Measurements from ENCODE around the gene MRPS11.
"Not testable (repeated sequence)": the region's sequence is repeated elsewhere in the genome, so short reads cannot be mapped to it uniquely, and the experiment has no call there.

MRPS11 gene

DNA sequence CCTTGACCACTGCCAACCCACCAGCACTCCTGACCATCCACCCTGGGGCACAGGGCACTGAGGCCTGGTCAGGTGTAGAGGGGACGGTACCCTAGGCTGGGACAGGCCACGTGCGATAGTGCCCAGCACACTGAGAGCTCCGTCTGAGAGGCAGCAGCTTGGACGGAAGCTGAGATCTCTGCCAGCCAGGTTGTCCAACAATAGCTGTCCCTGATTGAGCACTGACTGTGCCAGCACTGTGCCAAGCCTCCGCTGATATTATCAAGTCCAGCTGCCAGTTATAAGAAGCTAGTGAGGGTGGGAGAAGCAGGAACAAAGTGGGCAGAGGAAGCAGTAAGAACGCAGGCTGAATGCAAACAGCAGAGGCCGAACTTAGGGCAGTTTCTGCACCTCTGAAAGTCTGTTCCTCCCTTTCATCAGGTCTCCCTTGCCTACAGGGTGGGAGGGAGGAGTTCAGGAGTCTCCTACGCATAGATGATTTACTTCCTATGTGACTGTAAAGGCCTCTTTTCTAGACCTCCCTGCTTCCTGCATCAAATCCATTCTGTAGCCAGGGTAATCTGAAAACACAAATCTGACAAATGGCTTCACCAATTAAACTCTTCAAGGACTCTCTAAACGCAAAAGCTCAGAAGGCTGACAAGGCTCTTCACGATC is 29.7 kb downstream of the MRPS11 start:
- no peak for DNase-seq

DNA sequence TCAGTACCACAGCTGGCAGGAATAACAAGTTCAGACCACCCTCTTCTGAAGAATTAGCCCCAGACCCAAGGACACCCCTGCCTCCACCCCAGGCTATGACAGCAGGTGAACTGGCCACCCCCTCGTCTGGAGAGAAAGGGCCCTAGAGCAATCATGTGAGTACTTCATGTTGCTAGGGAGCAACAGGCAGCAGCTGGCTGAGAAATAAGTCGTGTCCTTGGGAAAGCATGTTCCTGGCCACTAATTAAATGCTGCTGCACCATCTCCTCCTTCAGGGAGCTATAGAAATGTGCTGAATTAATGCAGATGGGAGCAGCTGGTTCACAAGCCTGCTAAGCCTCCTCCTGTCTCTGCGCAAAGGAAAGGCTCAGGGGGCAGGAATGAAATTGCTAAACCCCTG is 31.5 kb downstream of the MRPS11 start:
- no peak for DNase-seq

DNA sequence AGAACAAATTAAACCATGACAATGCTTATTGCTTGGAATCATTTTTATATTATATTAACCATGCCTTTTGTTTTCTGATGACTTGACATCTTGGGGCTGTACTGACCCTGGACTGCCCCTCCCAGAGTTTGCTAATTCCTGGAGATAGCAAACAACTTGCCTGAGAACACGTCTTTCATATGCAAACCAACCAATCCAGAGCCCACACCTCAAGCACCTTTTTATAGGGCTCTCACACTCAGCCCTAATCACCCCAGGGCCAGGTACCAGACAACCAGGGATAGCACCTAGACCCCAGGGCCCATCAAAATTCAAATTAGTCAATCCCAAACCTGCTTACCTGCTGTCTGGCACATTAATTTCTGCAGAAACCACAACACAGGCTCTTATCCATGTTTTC is 36.9 kb downstream of the MRPS11 start:
- DNase-seq = no peak

DNA sequence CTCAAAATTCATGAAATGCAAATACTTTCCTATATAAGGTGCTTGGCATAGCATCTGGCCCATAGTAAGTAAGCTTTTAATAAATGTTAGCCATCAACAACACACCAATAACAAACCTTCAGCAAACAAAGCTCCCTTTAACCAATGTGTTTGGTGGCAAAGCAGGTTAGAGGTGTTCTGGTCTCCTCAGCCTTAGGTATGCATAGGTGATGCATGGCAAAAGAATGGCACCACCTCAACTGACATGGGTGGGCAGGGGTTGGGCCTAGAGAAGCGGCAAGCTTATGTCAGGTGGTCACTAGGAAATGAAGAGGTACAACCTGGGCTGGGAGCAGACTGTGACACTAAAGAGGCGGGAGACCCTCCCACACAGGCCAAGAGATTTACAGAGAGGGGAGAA is 38.2 kb downstream of the MRPS11 start:
- DNase-seq = no peak

DNA sequence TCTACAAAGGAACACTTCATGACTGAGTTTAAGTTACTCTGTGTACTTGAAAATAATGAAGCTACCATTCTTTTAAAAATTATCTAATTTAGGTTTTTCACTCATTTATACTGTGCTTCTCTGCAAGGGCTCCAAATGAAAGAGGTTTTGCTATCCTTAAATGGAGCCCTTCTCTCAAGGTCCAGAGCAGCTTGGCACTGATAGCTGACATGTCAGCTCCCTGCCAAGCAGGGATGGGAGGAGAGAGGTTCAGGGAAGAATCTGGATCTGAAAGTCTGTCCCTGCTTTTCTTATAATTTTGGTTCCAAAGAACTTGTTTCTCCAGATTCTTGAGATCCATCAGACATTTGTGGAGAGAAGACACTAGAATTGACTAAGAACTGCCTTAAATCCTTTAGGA is 39.1 kb downstream of the MRPS11 start:
- DNase-seq = no peak

DNA sequence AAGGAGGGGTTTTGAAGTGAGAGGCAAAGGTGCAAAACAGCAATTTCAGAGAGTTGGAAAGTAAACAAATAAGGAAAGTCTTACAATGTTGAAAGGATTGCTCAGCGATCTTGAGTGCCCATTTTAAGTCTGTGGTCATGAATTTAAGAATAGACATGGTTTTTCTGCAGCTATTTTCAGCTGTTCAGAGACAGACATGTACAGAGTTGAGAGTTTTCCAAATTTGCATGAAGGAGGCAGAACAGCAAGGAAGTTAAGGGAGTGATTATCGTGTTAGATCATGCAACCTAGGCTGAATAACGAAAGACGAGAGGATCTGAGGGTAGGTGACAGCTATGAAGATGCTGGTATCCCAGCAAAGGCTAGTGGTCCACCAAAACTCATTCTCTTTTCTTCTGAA is 41.8 kb downstream of the MRPS11 start:
- DNase-seq = no peak

DNA sequence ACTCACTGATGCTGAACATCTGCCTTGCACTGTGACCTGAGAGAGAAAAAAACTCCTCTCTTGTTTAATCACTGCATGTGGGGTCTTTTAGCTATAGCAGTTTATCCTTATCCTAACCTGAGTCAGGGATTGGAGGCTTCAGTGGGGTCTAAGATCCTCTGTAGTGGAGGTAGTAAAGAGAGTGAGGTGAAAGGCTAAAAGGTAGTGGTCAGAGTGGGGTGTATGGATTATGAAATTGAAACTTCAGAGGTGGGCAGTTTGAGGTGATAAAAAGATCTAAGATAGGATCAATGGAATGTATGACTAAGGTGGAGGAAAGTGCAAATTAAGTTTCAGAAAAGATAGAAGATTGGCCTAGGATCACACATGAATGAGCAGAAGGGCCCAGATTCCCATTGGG is 42.5 kb downstream of the MRPS11 start:
- DNase-seq = no peak

DNA sequence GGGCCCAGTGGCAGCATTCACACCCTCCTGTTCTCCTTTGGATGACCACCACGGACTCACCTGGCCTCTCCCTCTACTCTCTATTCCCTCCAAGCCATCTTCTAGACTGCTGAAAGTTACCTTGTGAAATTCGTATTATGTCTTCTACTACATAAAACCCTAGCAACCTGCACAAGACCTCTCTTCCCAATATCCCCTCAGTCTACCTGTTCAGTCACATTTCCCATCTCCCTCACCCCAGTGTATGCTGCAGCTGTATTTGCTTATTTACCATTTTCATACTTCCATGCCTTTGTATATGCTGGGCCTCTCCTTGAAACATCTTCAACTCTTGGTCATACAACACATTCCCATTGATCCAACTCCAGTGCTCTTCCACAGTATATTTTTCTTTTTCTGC is 43.7 kb downstream of the MRPS11 start:
- DNase-seq = no peak

DNA sequence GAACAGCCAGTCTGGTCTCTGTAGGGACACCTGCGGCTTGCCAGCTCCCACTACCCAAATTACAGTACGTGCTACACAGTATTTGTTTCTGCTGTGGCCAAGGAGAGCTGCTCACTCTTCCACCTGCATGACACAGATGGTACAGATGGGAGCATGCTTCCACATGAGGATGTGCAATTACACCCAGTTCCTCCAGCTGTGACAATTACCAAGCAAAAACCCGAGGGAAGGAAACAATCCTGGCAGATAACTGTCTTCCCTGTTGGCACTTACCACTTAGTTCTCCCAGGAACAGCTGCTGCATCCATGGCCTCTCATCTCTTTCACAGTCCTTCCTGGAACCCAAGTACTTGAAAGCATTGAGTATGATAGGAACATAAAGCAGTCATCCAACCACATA is 44.6 kb downstream of the MRPS11 start:
- no peak for DNase-seq

DNA sequence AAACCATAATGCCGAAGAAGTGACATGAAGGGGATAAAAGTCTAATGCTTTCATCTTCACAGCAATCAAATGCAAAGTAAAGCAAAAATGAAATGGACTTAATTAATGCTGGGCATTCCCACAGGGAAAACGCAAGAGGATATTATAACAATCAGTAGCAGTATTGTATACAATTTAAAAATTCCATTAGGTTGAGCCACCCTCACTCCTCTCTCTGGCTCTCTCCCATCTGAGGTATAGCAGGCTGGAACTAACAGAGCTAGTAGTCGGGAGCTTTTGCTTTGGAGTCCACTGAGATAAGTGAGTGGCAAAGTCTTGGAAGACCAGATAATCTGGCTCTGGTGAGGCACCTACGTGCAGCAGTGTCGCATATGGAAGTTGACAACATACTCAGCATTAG is 45.1 kb downstream of the MRPS11 start:
- DNase-seq = no peak

DNA sequence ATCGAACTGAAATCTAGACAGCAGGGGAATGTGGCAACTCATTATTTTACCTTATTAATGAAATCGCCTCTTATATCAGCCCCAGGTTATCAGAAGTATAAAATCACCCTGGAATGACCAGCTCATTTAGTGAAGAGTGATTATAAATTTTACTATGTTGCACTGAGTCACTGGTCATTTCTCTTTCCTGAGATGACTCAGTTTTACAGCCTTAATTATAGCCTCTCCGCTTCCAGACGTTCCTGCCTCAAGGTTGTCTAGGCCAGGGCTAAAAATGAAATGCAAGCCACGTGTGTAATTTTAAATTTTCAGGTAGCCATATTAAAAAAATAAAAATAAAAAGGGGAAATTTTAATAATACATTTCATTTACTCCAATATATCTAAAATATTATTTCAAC is 45.7 kb downstream of the MRPS11 start:
- no peak for DNase-seq

DNA sequence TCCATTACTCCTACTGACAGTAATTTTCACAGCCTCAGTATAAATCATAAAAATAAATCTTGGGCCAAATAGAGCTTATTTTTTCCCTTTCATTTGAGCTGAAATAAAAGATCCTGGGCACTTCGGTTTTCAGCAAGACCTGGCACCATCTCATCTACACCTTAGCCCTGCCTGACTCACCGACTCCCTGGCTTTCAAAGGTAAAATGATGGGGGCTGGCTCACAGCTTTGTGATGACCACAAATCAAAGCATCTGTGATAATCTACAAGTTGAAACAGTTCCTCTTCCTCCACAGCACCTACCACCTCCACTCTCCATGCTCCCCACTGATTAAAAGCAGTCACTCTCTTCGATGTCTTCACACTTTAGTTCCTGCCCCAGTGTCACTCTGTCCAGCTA is 51.4 kb downstream of the MRPS11 start:
- DNase-seq = no peak

DNA sequence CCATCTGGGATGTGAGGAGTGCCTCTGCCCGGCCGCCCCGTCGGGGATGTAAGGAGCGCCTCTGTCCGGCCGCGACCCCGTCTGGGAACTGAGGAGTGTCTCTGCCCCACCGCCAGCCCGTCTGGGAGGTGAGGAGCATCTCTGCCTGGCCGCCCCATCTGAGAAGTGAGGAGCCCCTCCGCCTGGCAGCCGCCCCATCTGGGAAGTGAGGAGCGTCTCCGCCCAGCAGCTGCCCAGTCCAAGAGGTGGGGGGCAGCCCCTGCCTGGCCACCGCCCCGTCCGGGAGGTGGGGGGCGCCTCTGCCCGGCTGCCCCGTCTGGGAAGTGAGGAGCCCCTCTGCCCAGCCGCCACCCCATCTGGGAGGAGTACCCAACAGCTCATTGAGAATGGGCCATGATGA is 56.6 kb downstream of the MRPS11 start:
- not testable (repeated sequence) for DNase-seq

DNA sequence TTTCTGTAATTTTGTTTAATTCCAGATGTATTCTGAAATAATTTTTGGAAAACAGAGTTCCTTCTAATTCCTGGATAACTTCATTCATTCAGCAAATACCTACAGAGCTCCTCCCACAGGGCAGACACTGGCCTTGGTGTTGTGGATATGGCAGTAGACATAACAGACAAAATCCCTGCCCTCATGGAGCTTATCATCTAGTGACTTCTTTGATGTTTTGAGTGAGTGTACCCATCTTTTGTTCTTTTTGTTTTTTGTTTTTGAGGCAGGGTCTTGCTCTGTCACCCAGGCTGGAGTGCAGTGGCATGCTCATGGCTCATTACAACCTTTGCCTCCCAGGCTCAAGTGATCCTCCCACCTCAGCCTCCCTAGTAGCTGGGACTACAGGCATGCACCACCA is 57.9 kb downstream of the MRPS11 start:
- no peak for DNase-seq

DNA sequence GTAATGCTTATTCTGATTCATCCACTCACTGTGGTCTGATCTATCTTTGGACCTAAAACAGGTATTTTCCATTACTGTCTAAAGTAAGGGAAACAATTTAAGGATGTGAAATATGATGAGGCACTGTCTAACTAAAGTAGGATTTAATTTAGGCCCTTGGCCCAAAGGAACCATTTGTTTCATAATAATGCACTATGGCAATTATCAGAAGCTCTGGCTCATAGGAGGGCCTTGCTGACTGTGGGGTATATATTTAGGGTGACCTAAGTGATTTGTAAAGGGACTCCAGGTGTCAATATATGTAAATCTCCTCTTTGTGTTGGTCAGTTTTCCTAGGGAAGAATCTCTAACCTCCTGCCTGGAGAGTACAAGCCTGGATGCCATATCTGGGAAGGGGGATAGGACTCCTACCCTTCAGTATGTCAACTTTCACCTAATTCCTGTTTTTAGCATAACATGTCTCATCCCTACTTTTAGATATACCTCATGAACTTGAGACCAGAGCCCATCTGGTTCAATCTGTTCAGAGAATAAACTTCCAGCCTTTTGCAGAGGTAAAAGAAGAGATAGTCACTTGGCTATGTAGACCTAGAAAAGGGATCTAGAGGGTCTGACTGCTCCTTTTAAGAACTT is 58.9 kb downstream of the MRPS11 start:
- DNase-seq = no peak

DNA sequence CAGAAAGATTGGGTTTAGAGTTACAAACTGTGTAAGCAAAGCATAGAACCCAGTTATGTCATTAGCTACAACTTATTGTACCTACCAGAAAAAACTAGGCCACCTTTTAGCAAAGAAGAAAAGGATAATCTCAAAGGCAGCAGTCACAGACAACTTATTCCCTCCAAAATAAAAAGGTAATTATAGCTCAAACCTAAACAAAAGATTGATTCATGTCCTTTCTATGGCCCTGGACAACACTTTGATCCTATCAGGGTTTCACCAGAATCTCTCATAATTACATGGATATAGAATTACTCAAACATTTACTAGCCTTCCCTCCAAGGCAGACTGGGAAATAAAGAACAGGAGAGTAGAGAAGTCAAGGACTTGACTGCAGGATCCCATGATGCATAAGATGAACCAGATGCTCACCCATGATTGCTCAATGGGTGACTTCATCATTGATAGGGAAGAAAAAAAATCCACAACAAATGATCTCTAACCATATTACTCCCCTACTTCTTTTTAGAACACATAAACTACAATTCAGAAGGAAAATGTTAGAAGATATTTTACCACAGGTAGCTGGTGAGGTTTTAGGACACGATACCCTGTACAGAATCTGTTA is 61.6 kb downstream of the MRPS11 start:
- DNase-seq = no peak

Measured in GF-D8 (cell line).